Spleen (tissue), 11 donors: ENCODE data around the gene NOTCH3. TPM values are rescaled to one million over a fixed set of nuclear protein-coding genes. Genes with fewer than 3 reads are reported as not detected.

ENCODE experiments used
- DNase-seq: peaks from one replicate; pipeline ENCODE4 v3.0.0-alpha.2; 2020
- H3K27ac ChIP-seq, 8 donors: fragments of 200-600 bp; sonication (generic) in 7 of 8; 1 replicate in 4 of 8; 2 replicates in 4 of 8; pipeline versions ENCODE4 v1.5.0 to v1.8.0; 2016 to 2021; ENCODE audit warnings: inconsistent platforms in 4 of 8, mild to moderate bottlenecking in 4 of 8, moderate library complexity in 1 of 8
- H3K27me3 ChIP-seq, 7 donors: fragments of 200-600 bp; sonication (generic) in 6 of 7; replicated peaks in 1 of 7; 1 replicate in 4 of 7; 2 replicates in 3 of 7; pipeline versions ENCODE4 v1.5.0 to v1.8.0; 2016 to 2021; ENCODE audit warnings: inconsistent platforms in 3 of 7, mild to moderate bottlenecking in 1 of 7
- H3K36me3 ChIP-seq, 6 donors: fragments of 200-600 bp; sonication (generic) in 5 of 6; 1 replicate in 4 of 6; 2 replicates in 2 of 6; pipeline versions ENCODE4 v1.5.0 to v1.8.0; 2016 to 2021; ENCODE audit warnings: inconsistent platforms in 2 of 6
- H3K4me1 ChIP-seq, 6 donors: fragments of 200-600 bp; sonication (generic) in 5 of 6; 1 replicate in 3 of 6; 2 replicates in 3 of 6; pipeline versions ENCODE4 v1.5.0 to v1.8.0; 2016 to 2021; ENCODE audit warnings: inconsistent platforms in 3 of 6
- H3K4me3 ChIP-seq, 8 donors: fragments of 200-600 bp; sonication (generic) in 7 of 8; 1 replicate in 4 of 8; 2 replicates in 4 of 8; pipeline versions ENCODE4 v1.5.0 to v1.8.0; 2016 to 2021; ENCODE audit warnings: inconsistent platforms in 4 of 8, mild to moderate bottlenecking in 4 of 8, moderate library complexity in 2 of 8
- H3K9me3 ChIP-seq, 8 donors: fragments of 200-600 bp; sonication (generic) in 7 of 8; 1 replicate in 4 of 8; 2 replicates in 4 of 8; pipeline versions ENCODE4 v1.5.0 to v1.8.0; 2016 to 2021; ENCODE audit warnings: inconsistent platforms in 4 of 8
- CTCF ChIP-seq, 11 experiments: fragments of 200-600 bp in 7 of 11; fragments of 450-650 bp in 4 of 11; sonication (generic) in 4 of 11; IDR thresholded peaks in 8 of 11; conservative IDR thresholded peaks in 3 of 11; 1 replicate in 7 of 11; 2 replicates in 4 of 11; pipeline versions ENCODE4 v1.4.0 to v1.8.0; 2016 to 2021; ENCODE audit warnings: antibody characterized with exemption in 11 of 11, inconsistent platforms in 4 of 11, mild to moderate bottlenecking in 1 of 11
- POLR2A ChIP-seq, 3 donors: fragments of 450-650 bp; IDR thresholded peaks; one replicate each; pipeline ENCODE4 v1.5.1; 2017; ENCODE audit warnings: antibody characterized with exemption in 3 of 3, mild to moderate bottlenecking in 1 of 3
- POLR2AphosphoS5 ChIP-seq, 3 donors: sonication (generic); formaldehyde crosslinking; IDR thresholded peaks; one replicate each; pipeline ENCODE4 v1.5.1; 2017; ENCODE audit warnings: antibody characterized with exemption in 3 of 3
- WGBS, 5 donors: extraction: QIAGEN DNeasy Blood & Tissue Kit in 3 of 5; methylation state at CpG; one replicate each; pipeline versions ENCODE4 v1.1.5 to v1.1.7; 2013 to 2018; 5-methylcytosine and 5-hydroxymethylcytosine counted together
- intact Hi-C: fragments of 100-400 bp; cut with DNase I; formaldehyde crosslinking; loops from one replicate; pipeline ENCODE4 v1.15.0; 2023; ENCODE audit warnings: low total_unique reads
- polyA plus RNA-seq, 3 donors: library from polyadenylated mRNA; stranded (reverse); fragments of 200-250 nt; gene quantifications; one replicate each; pipeline ENCODE4 v1.2.1, GENCODE V29; 2013
- total RNA-seq, 7 donors: library from RNA; depleted of rRNA in 3 of 7; stranded (reverse); fragments of >200 nt in 3 of 7; fragmentation: NEBNext Ultra II Directional in 4 of 7; extraction: Animal tissue kit (Norgen Biotek cat#: 25700) in 4 of 7; gene quantifications; one replicate each; pipeline versions ENCODE4 v1.1.0 to v1.2.1, GENCODE V29; 2016 to 2021
- donor health status: healthy with polysubstance abuse.
- donor health status: DM: no; HTN: no; CAD: no; lungs with moderate emphysema.
- donor health status: DM: no; HTN: no; CAD: no.
- donor health status: Bipolar disorder and iron deficiency.
- donor health status: healthy.
- donor health status: DM: no; HTN: no; CAD: no.
- donor health status: DM: yes; HTN: yes; CAD: no.

NOTCH3 gene
- total and polyA plus RNA-seq, 10 donors, result 1.4 to 94.9 (median 58.2) TPM

DNA sequence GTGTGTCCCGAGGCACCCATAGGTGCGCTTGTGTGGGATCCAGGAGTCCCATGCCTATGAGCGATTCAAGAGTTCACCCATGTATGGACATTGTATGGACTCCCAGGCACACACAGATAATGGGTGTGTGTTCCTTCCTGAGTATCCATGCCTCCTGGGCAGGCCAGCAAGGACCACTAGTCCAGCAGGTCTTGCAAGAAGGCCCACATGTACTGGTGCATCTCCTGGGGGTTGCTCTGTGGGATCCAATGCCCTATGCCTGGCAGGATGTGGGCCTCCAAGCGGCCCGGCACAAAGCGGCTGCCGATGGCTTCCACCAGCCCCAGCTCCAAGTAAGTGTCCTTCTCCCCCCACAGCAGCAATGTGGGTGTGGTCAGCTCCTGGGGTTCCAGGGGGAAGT, 26.5 kb upstream of the NOTCH3 start:
- no peak overlapping the region for H3K4me3 ChIP-seq
- no peaks in the 10 kb centered on the region for H3K9me3 ChIP-seq
- DNase-seq, result no peak
- WGBS, 5 donors, result 89 to 100% (median 92%) methylated on average over 3 to 7 of the region's 7 CpGs
- H3K4me1 ChIP-seq, result peaks cover 6 to 37% (median 25%) of the 10 kb centered on the region in 6 donors
- H3K36me3 ChIP-seq, result no peaks in the 10 kb centered on the region
- no peak overlapping the region for H3K27ac ChIP-seq
- intact Hi-C loops, result no loop called here
- TF ChIP-seq POLR2AphosphoS5 (IDR thresholded peaks at IDR 0.05) (no peak), POLR2A (IDR thresholded peaks at IDR 0.05) (no peak), CTCF (IDR thresholded peaks at IDR 0.05 in 8 of 11, conservative IDR thresholded peaks at IDR 0.05 in 3 of 11) (no peak)
- peaks cover 0 to 51% (median 22%) of the 10 kb centered on the region in 7 donors for H3K27me3 ChIP-seq

GRCh38 chr19:15225760-15226159, 25.0 kb upstream of the NOTCH3 start:
- Histone ChIP-seq H3K4me1 (peaks cover 6 to 24% (median 17%) of the 10 kb centered on the region in 6 donors), H3K27ac (no peak overlapping the region), H3K27me3 (peaks cover 0 to 45% (median 13%) of the 10 kb centered on the region in 7 donors), H3K4me3 (no peak overlapping the region), H3K36me3 (no peaks in the 10 kb centered on the region), H3K9me3 (no peaks in the 10 kb centered on the region)
- no peak for TF ChIP-seq POLR2A (IDR thresholded peaks at IDR 0.05)
- no peak for TF ChIP-seq POLR2AphosphoS5 (IDR thresholded peaks at IDR 0.05)
- no peak for TF ChIP-seq CTCF (IDR thresholded peaks at IDR 0.05 in 8 of 11, conservative IDR thresholded peaks at IDR 0.05 in 3 of 11)
- intact Hi-C loops, result no loop called here
- no peak for DNase-seq
- 87 to 93% (median 91%) methylated on average over 6 to 7 of the region's 7 CpGs for WGBS, 5 donors

DNA sequence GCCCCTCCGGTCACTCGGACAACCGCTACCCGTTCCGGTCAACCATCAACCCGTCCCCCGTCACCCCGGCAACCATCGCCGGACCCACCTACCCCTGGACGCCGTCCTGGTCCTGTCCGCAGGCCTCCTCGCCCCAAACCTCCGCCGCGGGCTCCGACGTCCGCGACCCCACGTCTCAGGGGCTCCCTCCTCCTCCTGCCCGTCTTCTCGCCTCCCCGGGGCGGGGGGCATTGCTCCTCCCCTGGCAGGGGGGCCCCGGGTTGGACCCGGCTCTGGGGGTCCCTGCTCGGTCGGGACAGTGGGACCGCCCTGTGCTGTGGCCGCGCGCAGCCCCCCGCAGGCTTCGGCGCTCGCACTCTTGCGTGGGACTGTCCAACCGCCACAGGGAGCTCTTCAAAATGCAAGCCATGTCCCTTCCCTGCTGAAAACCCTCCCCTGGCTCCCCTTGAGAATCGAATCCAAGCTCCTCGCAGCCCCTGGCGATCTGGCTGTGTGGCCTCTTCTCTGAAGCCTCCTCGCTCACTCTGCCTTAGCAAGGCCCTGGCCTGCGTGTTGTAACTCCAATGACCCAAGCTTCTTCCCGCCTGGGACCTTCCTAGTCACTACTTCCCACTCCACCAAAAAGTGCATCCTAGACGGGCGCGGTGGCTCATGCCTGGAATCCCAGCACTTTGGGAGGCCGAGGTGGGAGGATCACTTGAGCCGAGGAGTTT, 23.0 kb upstream of the NOTCH3 start:
- Histone ChIP-seq H3K36me3 (no peaks in the 10 kb centered on the region), H3K9me3 (no peaks in the 10 kb centered on the region), H3K4me3 (peak overlapping the region; percentile 46 to 79 (median 56)), H3K27ac (peak overlapping the region in 2 of 8 donors; percentile 21 to 51), H3K27me3 (peaks cover 0 to 36% (median 13%) of the 10 kb centered on the region in 7 donors), H3K4me1 (peaks cover 6 to 24% (median 17%) of the 10 kb centered on the region in 6 donors)
- no peak for DNase-seq
- intact Hi-C loops, result no loop called here
- 12 to 38% (median 15%) methylated on average over 14 to 51 of the region's 51 CpGs for WGBS, 5 donors
- TF ChIP-seq POLR2AphosphoS5 (IDR thresholded peaks at IDR 0.05) (peak in 2 of 3 donors; percentile 5 to 35), POLR2A (IDR thresholded peaks at IDR 0.05) (no peak)

- Histone ChIP-seq H3K36me3 (no peaks in the 10 kb centered on the region), H3K9me3 (no peaks in the 10 kb centered on the region), H3K27me3 (peaks cover 0 to 36% (median 13%) of the 10 kb centered on the region in 7 donors), H3K27ac (peak overlapping the region in 2 of 8 donors; percentile 21 to 51), H3K4me1 (peaks cover 6 to 24% (median 17%) of the 10 kb centered on the region in 6 donors), H3K4me3 (peak overlapping the region; percentile 46 to 79 (median 56))
- peak; percentile 93 for DNase-seq
- WGBS, 5 donors, result 1 to 3% (median 2%) methylated on average over 41 to 48 of the region's 48 CpGs
- TF ChIP-seq POLR2AphosphoS5 (IDR thresholded peaks at IDR 0.05) (peak in 2 of 3 donors; percentile 57 to 65), POLR2A (IDR thresholded peaks at IDR 0.05) (no peak)
- intact Hi-C loops, result no loop called here
Measured at GRCh38 chr19:15222738-15223648, 22.2 kb upstream of the NOTCH3 start.
